HepG2 (cell line): Measurements from ENCODE around the gene CAMKK1. TPM values are rescaled to one million over a fixed set of nuclear protein-coding genes. Genes with fewer than 3 reads are reported as not detected.

ENCODE experiments used
- ATF2 ChIP-seq: sonication (generic); formaldehyde crosslinking; IDR thresholded peaks from 2 replicates; pipeline ENCODE4 v1.4.0; 2020; ENCODE audit warnings: missing genetic modification reagents
- FOXP4 ChIP-seq: sonication (generic); formaldehyde crosslinking; IDR thresholded peaks from 2 replicates; pipeline ENCODE4 v1.4.0; 2020; ENCODE audit warnings: missing genetic modification reagents
- FUBP1 ChIP-seq: sonication (generic); formaldehyde crosslinking; IDR thresholded peaks from 2 replicates; pipeline ENCODE4 v1.5.1; 2020; ENCODE audit warnings: missing genetic modification reagents, mild to moderate bottlenecking, borderline replicate concordance
- GRHL1 ChIP-seq: sonication (generic); formaldehyde crosslinking; conservative IDR thresholded peaks from 2 replicates; pipeline ENCODE4 v1.8.0; 2022; ENCODE audit warnings: missing genetic modification reagents
- KAT2B ChIP-seq: fragments of 150-350 bp; IDR thresholded peaks from 2 replicates; pipeline ENCODE4 v1.6.1; 2014; ENCODE audit warnings: low read depth, low read length, borderline replicate concordance
- POLR2AphosphoS2 ChIP-seq: IDR thresholded peaks from 2 replicates; pipeline ENCODE4 v1.6.1; 2011; ENCODE audit warnings: low read depth, low read length, improper control_type of control experiment
- RERE ChIP-seq: IDR thresholded peaks from 2 replicates; pipeline ENCODE4 v1.6.1; 2016; ENCODE audit warnings: low read depth, missing genetic modification reagents, missing compliant biosample characterization
- TEF ChIP-seq: sonication (generic); formaldehyde crosslinking; IDR thresholded peaks from 2 replicates; pipeline ENCODE4 v1.5.0; 2020; ENCODE audit warnings: missing genetic modification reagents
- ZNF512 ChIP-seq: sonication (generic); formaldehyde crosslinking; IDR thresholded peaks from 2 replicates; pipeline ENCODE4 v1.4.0; 2020; ENCODE audit warnings: mild to moderate bottlenecking, missing genetic modification reagents
- ZNF574 ChIP-seq: sonication (generic); formaldehyde crosslinking; IDR thresholded peaks from 2 replicates; pipeline ENCODE4 v1.4.0; 2020; ENCODE audit warnings: missing genetic modification reagents
- polyA plus RNA-seq, 8 experiments: library from polyadenylated mRNA; depleted of rRNA in 3 of 8; stranded (reverse) in 7 of 8; unstranded in 1 of 8; fragments of >200 nt; fragmentation: Illumina TruSeq in 4 of 8; extraction: Trizol in 4 of 8; gene quantifications; 2 replicates each; pipeline versions ENCODE4 v1.2.1 to v1.2.3, GENCODE V29; 2011 to 2016; ENCODE audit warnings: low read depth in 4 of 8, missing spikeins in 1 of 8, mixed read lengths in 1 of 8; ENCODE audit not compliant: insufficient read depth in 1 of 8
- total RNA-seq, 5 experiments: library from RNA; depleted of rRNA; stranded (reverse); fragments of >200 nt; fragmentation: Illumina TruSeq; extraction: Trizol; gene quantifications; 2 replicates each; pipeline ENCODE4 v1.2.3, GENCODE V29; 2016; ENCODE audit warnings: low read depth in 1 of 5

Gene CAMKK1
- total and polyA plus RNA-seq, 2 of the 13 experiments (the other 11 are each of a cell fraction or from before 2014, with no cell fraction given) = 1.5 to 1.6 TPM

- TF ChIP-seq RERE (CRISPR knock-in tag) (no peak), TEF (CRISPR knock-in tag) (no peak), ZNF512 (CRISPR knock-in tag) (no peak), GRHL1 (CRISPR knock-in tag) (no peak), KAT2B (no peak), POLR2AphosphoS2 (no peak), FUBP1 (CRISPR knock-in tag) (no peak), ATF2 (CRISPR knock-in tag) (no peak), ZNF574 (no peak), FOXP4 (CRISPR knock-in tag) (no peak)
Observed at GRCh38 chr17:3884188-3884587, 8.7 kb downstream of the CAMKK1 start (continued).
